Neural crest cell (in vitro differentiated cells): ENCODE results near the gene FAM117B. TPM values are rescaled to one million over a fixed set of nuclear protein-coding genes. Genes with fewer than 3 reads are reported as not detected.
"Not testable (repeated sequence)": the region's sequence is repeated elsewhere in the genome, so short reads cannot be mapped to it uniquely, and the experiment has no call there.

Experiments used
- DNase-seq: peaks from one replicate; pipeline ENCODE4 v3.0.0; 2021; ENCODE audit warnings: low read depth, mixed read lengths, low spot score
- H3K27ac Mint-ChIP-seq: one replicate; pipeline ENCODE4 v1.8.0; 2021; ENCODE audit warnings: mild to moderate bottlenecking, mixed read lengths; ENCODE audit not compliant: unreplicated experiment
- H3K27me3 Mint-ChIP-seq: 2 replicates; pipeline ENCODE4 v1.8.0; 2021; ENCODE audit warnings: low read depth, mild to moderate bottlenecking, mixed read lengths
- H3K36me3 Mint-ChIP-seq: 2 replicates; pipeline ENCODE4 v1.8.0; 2021; ENCODE audit warnings: low read depth, mild to moderate bottlenecking, mixed read lengths
- H3K4me1 Mint-ChIP-seq: 2 replicates; pipeline ENCODE4 v1.8.0; 2021; ENCODE audit warnings: mixed read lengths
- H3K4me3 Mint-ChIP-seq: one replicate; pipeline ENCODE4 v1.8.0; 2021; ENCODE audit warnings: mild to moderate bottlenecking, mixed read lengths
- H3K9me3 Mint-ChIP-seq: 2 replicates; pipeline ENCODE4 v1.8.0; 2021; ENCODE audit warnings: mixed read lengths
- total RNA-seq: library from RNA; stranded (reverse); gene quantifications from 2 replicates; pipeline ENCODE4 v1.2.1, GENCODE V29; 2021
- TF ChIP-seq, protein P1 (sequence below): fragments of 200-600 bp; sonication (generic); conservative IDR thresholded peaks from 2 replicates; pipeline ENCODE4 v1.5.0; 2021; ENCODE audit warnings: antibody characterized with exemption, mild to moderate bottlenecking

Gene FAM117B
- total RNA-seq, 1 donor from 2014 or later: 22.8 TPM

DNA sequence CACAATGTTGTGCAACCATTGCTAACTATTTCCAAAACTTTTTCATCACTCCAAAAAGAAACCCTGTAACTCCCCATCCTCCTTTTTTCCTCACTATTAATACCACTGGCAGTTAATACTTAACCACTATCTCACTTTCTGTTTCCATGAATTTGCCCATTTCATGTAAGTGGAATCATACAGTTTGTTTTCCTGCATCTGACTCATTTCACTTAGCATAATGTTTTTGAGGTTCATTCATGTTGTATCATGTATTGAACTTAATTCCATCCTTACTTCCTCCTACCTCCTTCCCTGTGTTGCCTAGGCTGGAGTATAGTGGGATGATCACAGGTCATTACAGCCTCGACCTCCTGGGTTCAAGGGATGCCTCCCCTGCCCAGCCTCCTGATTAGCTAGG, 68.3 kb downstream of the FAM117B start:
- H3K4me1 Mint-ChIP-seq: no peaks in the 10 kb centered on the region
- no peak for DNase-seq
- peaks cover 16% of the 10 kb centered on the region for H3K36me3 Mint-ChIP-seq
- H3K27me3 Mint-ChIP-seq: no peaks in the 10 kb centered on the region
- peak overlapping the region; percentile 36 for H3K27ac Mint-ChIP-seq
- TF ChIP-seq, protein P1, sequence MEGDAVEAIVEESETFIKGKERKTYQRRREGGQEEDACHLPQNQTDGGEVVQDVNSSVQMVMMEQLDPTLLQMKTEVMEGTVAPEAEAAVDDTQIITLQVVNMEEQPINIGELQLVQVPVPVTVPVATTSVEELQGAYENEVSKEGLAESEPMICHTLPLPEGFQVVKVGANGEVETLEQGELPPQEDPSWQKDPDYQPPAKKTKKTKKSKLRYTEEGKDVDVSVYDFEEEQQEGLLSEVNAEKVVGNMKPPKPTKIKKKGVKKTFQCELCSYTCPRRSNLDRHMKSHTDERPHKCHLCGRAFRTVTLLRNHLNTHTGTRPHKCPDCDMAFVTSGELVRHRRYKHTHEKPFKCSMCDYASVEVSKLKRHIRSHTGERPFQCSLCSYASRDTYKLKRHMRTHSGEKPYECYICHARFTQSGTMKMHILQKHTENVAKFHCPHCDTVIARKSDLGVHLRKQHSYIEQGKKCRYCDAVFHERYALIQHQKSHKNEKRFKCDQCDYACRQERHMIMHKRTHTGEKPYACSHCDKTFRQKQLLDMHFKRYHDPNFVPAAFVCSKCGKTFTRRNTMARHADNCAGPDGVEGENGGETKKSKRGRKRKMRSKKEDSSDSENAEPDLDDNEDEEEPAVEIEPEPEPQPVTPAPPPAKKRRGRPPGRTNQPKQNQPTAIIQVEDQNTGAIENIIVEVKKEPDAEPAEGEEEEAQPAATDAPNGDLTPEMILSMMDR: no peak
- H3K9me3 Mint-ChIP-seq: peaks cover 6% of the 10 kb centered on the region
- H3K4me3 Mint-ChIP-seq: no peak overlapping the region

DNA sequence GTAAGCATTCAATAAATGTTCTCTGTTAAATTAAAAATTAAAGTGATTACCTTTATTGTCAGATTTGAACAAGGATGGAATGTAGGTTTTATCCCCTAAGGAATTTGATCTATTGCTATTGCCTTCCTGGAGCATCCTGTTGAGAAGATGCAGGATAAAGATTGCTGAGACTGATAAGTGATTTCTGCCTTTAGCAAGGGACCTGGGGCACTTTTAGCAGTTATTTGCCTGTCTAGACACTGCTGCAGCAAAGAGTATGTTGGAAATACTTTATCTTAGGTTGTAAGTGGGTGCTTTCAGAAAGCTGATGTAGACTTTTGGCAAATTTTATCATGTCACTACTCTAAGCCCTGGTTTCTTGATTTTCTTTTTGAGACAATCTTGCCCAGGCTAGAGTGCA, 69.5 kb downstream of the FAM117B start:
- H3K27me3 Mint-ChIP-seq: no peaks in the 10 kb centered on the region
- H3K9me3 Mint-ChIP-seq: peaks cover 6% of the 10 kb centered on the region
- TF ChIP-seq, protein P1: no peak
- no peaks in the 10 kb centered on the region for H3K4me1 Mint-ChIP-seq
- no peak overlapping the region for H3K4me3 Mint-ChIP-seq
- peaks cover 19% of the 10 kb centered on the region for H3K36me3 Mint-ChIP-seq
- no peak overlapping the region for H3K27ac Mint-ChIP-seq
- DNase-seq: no peak

DNA sequence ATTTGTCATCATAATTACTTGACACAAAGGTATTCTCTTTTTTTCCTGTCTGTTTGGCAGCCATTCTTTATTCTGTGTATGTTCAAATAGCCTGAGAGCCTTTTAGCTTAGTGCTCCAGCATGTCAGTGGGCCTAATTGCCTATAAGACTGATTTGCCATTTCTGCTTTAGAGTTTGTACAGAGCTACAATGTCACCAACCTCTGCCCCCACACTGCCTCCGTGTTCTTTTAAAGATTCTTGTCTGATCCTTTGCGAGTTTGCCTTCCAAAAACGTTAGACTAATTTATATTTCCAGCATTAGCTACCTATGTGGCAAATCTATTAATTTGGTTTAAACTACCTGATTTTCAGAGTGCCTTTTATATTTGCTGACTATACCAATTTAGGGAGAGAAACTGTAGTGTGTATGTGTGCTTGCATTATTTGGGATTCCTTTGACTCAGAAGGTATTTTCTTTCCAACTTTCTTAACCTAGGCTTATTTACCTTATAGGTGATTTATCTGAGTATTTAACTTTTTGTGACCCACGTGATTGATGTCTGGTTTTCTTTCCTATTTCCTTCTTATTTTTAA, 70.8 kb downstream of the FAM117B start:
- Mint-ChIP-seq H3K27ac (no peak overlapping the region), H3K4me3 (no peak overlapping the region), H3K4me1 (no peaks in the 10 kb centered on the region), H3K36me3 (peaks cover 14% of the 10 kb centered on the region), H3K9me3 (peaks cover 4% of the 10 kb centered on the region), H3K27me3 (no peaks in the 10 kb centered on the region)
- TF ChIP-seq, protein P1: no peak
- no peak for DNase-seq

DNA sequence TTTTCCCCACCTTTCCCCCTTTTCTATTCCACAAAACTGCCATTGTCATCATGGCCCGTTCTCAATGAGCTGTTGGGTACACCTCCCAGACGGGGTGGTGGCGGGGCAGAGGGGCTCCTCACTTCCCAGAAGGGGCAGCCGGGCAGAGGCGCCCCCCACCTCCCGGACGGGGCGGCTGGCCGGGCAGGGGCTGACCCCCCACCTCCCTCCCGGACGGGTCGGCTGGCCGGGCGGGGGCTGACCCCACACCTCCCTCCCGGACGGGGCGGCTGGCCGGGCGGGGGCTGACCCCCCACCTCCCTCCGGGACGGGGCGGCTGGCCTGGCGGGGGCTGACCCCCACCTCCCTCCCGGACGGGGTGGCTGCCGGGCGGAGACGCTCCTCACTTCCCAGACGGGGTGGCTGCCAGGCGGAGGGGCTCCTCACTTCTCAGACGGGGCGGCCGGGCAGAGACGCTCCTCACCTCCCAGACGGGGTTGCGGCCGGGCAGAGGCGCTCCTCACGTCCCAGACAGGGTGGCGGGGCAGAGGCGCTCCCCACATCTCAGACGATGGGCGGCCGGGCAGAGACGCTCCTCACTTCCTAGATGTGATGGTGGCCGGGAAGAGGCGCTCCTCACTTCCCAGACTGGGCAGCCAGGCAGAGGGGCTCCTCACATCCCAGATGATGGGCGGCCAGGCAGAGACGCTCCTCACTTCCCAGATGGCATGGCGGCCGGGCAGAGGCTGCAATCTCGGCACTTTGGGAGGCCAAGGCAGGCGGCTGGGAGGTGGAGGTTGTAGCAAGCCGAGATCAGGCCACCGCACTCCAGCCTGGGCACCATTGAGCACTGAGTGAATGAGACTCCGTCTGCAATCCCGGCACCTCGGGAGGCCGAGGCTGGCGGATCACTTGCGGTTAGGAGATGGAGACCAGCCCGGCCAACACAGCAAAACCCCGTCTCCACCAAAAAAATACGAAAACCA, 80.5 kb downstream of the FAM117B start:
- H3K27ac Mint-ChIP-seq, H3K4me3 Mint-ChIP-seq, DNase-seq, H3K4me1 Mint-ChIP-seq, H3K27me3 Mint-ChIP-seq: not testable (repeated sequence)
- Mint-ChIP-seq H3K9me3 (peaks cover 27% of the 10 kb centered on the region), H3K36me3 (peaks cover 43% of the 10 kb centered on the region)

DNA sequence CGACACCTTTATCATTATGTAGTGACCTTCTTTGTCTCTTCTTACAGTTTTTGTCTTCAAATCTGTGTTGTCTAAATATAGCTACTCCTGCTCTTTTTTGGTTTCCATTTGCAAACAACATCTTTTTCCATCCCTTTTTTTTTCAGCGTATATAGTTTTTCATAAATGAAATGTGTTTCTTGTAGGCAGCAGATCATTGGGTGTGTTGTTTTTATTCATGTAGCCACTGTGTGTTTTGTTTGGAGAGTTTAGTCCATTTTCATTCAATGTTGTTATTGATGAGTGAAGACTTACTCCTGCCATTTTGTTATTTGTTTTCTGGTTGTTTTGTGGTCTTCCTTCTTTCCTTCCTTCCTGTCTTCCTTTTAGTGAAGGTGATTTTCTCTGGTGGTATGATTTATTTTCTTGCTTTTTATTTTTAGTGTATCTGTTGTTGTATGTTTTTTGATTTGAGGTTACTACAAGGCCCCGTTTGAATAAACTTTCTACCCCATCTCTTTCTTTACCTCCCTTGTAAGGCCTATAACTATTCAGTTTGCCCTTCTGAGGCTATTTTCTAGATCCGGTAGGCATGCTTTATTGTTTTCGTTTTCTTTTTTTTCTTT, 81.4 kb downstream of the FAM117B start:
- Mint-ChIP-seq H3K27ac (no peak overlapping the region), H3K4me3 (no peak overlapping the region), H3K36me3 (peaks cover 39% of the 10 kb centered on the region), H3K4me1 (peaks cover 7% of the 10 kb centered on the region), H3K27me3 (no peaks in the 10 kb centered on the region), H3K9me3 (peaks cover 27% of the 10 kb centered on the region)
- TF ChIP-seq, protein P1: no peak
- DNase-seq: no peak
